ENCODE results near the gene MPPED1. TPM values are rescaled to one million over a fixed set of nuclear protein-coding genes. Genes with fewer than 3 reads are reported as not detected.

MPPED1 gene
- total RNA-seq, 3 donors from 2014 or later, result 0.17 TPM; not detected in 2

GRCh38 chr22:43390166-43390565, 21.6 kb upstream of the MPPED1 start:
- no peaks in the 10 kb centered on the region for H3K9me3 ChIP-seq
- no peaks in the 10 kb centered on the region for H3K36me3 ChIP-seq (ENCODE audit: low read depth)
- DNase-seq (no peak), ATAC-seq (no peak)
- intact Hi-C loops (cut with DNase I, micrococcal nuclease), result no loop called here
- no peaks in the 10 kb centered on the region for H3K4me1 ChIP-seq (ENCODE audit: low read depth)
- no peak for TF ChIP-seq CTCF (IDR thresholded peaks at IDR 0.05)
- no peak overlapping the region for H3K4me3 ChIP-seq

- DNase-seq (no peak), ATAC-seq (no peak)
- no peak for TF ChIP-seq CTCF (IDR thresholded peaks at IDR 0.05)
- Histone ChIP-seq H3K36me3 (ENCODE audit: low read depth) (no peaks in the 10 kb centered on the region), H3K9me3 (no peaks in the 10 kb centered on the region), H3K4me1 (ENCODE audit: low read depth) (no peaks in the 10 kb centered on the region), H3K4me3 (no peak overlapping the region)
- intact Hi-C loops (cut with DNase I, micrococcal nuclease), result no loop called here
Observed at GRCh38 chr22:43390872-43391271, 20.9 kb upstream of the MPPED1 start.

- no peak for DNase-seq
- Histone ChIP-seq H3K4me1 (ENCODE audit: low read depth) (no peaks in the 10 kb centered on the region), H3K9me3 (no peaks in the 10 kb centered on the region), H3K36me3 (ENCODE audit: low read depth) (no peaks in the 10 kb centered on the region), H3K4me3 (no peak overlapping the region)
- intact Hi-C loops (cut with DNase I, micrococcal nuclease), result no loop called here
- TF ChIP-seq CTCF (IDR thresholded peaks at IDR 0.05), result no peak
- no peak for ATAC-seq
Observed at GRCh38 chr22:43391306-43391705, 20.5 kb upstream of the MPPED1 start.

GRCh38 chr22:43392385-43392989, 19.3 kb upstream of the MPPED1 start:
- no peak overlapping the region for H3K4me3 ChIP-seq
- no peaks in the 10 kb centered on the region for H3K9me3 ChIP-seq
- intact Hi-C loops (cut with DNase I, micrococcal nuclease), result no loop called here
- no peaks in the 10 kb centered on the region for H3K36me3 ChIP-seq (ENCODE audit: low read depth)
- H3K4me1 ChIP-seq (ENCODE audit: low read depth), result no peaks in the 10 kb centered on the region
- ATAC-seq (no peak), DNase-seq (no peak)
- TF ChIP-seq CTCF (IDR thresholded peaks at IDR 0.05), result no peak

- Histone ChIP-seq H3K4me1 (ENCODE audit: low read depth) (no peaks in the 10 kb centered on the region), H3K36me3 (ENCODE audit: low read depth) (no peaks in the 10 kb centered on the region), H3K9me3 (no peaks in the 10 kb centered on the region), H3K4me3 (no peak overlapping the region)
- ATAC-seq (no peak), DNase-seq (no peak)
- intact Hi-C loops (cut with DNase I, micrococcal nuclease), result no loop called here
- no peak for TF ChIP-seq CTCF (IDR thresholded peaks at IDR 0.05)
Observed at GRCh38 chr22:43393132-43393843, 18.5 kb upstream of the MPPED1 start.
